Uterus (tissue), 4 donors: ENCODE results near the gene TMEM266. TPM values are rescaled to one million over a fixed set of nuclear protein-coding genes. Genes with fewer than 3 reads are reported as not detected.

Source experiments
- DNase-seq, 2 donors: peaks; one replicate each; pipeline ENCODE4 v3.0.0-alpha.2; 2019 to 2020
- H3K27ac ChIP-seq, 2 donors: fragments of 200-600 bp; sonication (generic); 1 replicate in 1 of 2; 2 replicates in 1 of 2; pipeline ENCODE4 v1.5.1; 2016 to 2018
- H3K27me3 ChIP-seq, 2 donors: fragments of 200-600 bp; sonication (generic); one replicate each; pipeline ENCODE4 v1.5.1; 2018 to 2019; ENCODE audit warnings: control low read depth in 1 of 2
- H3K36me3 ChIP-seq, 2 donors: fragments of 200-600 bp; sonication (generic); one replicate each; pipeline ENCODE4 v1.5.1; 2019; ENCODE audit warnings: control low read depth in 1 of 2
- H3K4me1 ChIP-seq, 2 donors: fragments of 200-600 bp; sonication (generic); one replicate each; pipeline ENCODE4 v1.5.1; 2018 to 2019; ENCODE audit warnings: control low read depth in 1 of 2
- H3K4me3 ChIP-seq, 2 donors: fragments of 200-600 bp; sonication (generic); 1 replicate in 1 of 2; 2 replicates in 1 of 2; pipeline ENCODE4 v1.5.1; 2018 to 2019; ENCODE audit warnings: mild to moderate bottlenecking in 1 of 2
- H3K9me3 ChIP-seq, 2 donors: fragments of 200-600 bp; sonication (generic); one replicate each; pipeline ENCODE4 v1.5.1; 2019; ENCODE audit warnings: control low read depth in 1 of 2
- CTCF ChIP-seq, 4 experiments: fragments of 200-600 bp in 2 of 4; fragments of 450-650 bp in 2 of 4; sonication (generic) in 2 of 4; IDR thresholded peaks; one replicate each; pipeline ENCODE4 v1.5.1; 2016 to 2019; ENCODE audit warnings: antibody characterized with exemption in 4 of 4, mild to moderate bottlenecking in 2 of 4, moderate library complexity in 1 of 4
- POLR2A ChIP-seq, 2 donors: fragments of 450-650 bp; IDR thresholded peaks; one replicate each; pipeline ENCODE4 v1.6.1; 2016; ENCODE audit warnings: antibody characterized with exemption in 2 of 2, mild to moderate bottlenecking in 1 of 2, moderate library complexity in 1 of 2
- intact Hi-C: fragments of 100-400 bp; cut with DNase I; formaldehyde crosslinking; loops from one replicate; pipeline ENCODE4 v1.15.1; 2023; ENCODE audit warnings: low total_unique reads
- total RNA-seq, 4 donors: library from RNA; depleted of rRNA in 3 of 4; stranded (reverse); fragments of >200 nt in 3 of 4; gene quantifications; one replicate each; pipeline versions ENCODE4 v1.1.0 to v1.2.4, GENCODE V29; 2014 to 2023
- donor health status: DM: yes; HTN: yes; CAD: no.

Gene TMEM266
- total RNA-seq, 4 donors from 2014 or later: 0.35 TPM; not detected in 3

- Histone ChIP-seq H3K27ac (no peak overlapping the region), H3K4me1 (no peaks in the 10 kb centered on the region), H3K4me3 (no peak overlapping the region), H3K9me3 (no peaks in the 10 kb centered on the region), H3K36me3 (no peaks in the 10 kb centered on the region), H3K27me3 (no peaks in the 10 kb centered on the region)
- intact Hi-C loops: no loop called here
- TF ChIP-seq POLR2A (IDR thresholded peaks at IDR 0.05) (no peak), CTCF (IDR thresholded peaks at IDR 0.05) (no peak)
- DNase-seq: no peak
Observed at GRCh38 chr15:76184650-76185035, 124.9 kb downstream of the TMEM266 start.

GRCh38 chr15:76185716-76186115, 125.9 kb downstream of the TMEM266 start:
- H3K4me1 ChIP-seq: no peaks in the 10 kb centered on the region
- no peak for TF ChIP-seq POLR2A (IDR thresholded peaks at IDR 0.05)
- TF ChIP-seq CTCF (IDR thresholded peaks at IDR 0.05): no peak
- no peak for DNase-seq
- no peaks in the 10 kb centered on the region for H3K27me3 ChIP-seq
- H3K9me3 ChIP-seq: no peaks in the 10 kb centered on the region
- H3K36me3 ChIP-seq: no peaks in the 10 kb centered on the region
- H3K4me3 ChIP-seq: no peak overlapping the region
- intact Hi-C loops: no loop called here
- no peak overlapping the region for H3K27ac ChIP-seq

GRCh38 chr15:76187163-76187562, 127.4 kb downstream of the TMEM266 start:
- no peaks in the 10 kb centered on the region for H3K4me1 ChIP-seq
- H3K9me3 ChIP-seq: no peaks in the 10 kb centered on the region
- intact Hi-C loops: no loop called here
- H3K27ac ChIP-seq: no peak overlapping the region
- H3K4me3 ChIP-seq: no peak overlapping the region
- no peak for DNase-seq
- TF ChIP-seq CTCF (IDR thresholded peaks at IDR 0.05) (no peak), POLR2A (IDR thresholded peaks at IDR 0.05) (no peak)
- H3K36me3 ChIP-seq: no peaks in the 10 kb centered on the region
- H3K27me3 ChIP-seq: no peaks in the 10 kb centered on the region

- H3K27me3 ChIP-seq: no peaks in the 10 kb centered on the region
Observed at GRCh38 chr15:76189106-76189505, 129.3 kb downstream of the TMEM266 start.

GRCh38 chr15:76190070-76190564, 130.3 kb downstream of the TMEM266 start:
- DNase-seq: no peak
- H3K36me3 ChIP-seq: no peaks in the 10 kb centered on the region
- intact Hi-C loops: no loop called here
- H3K4me1 ChIP-seq: no peaks in the 10 kb centered on the region
- H3K4me3 ChIP-seq: no peak overlapping the region
- TF ChIP-seq POLR2A (IDR thresholded peaks at IDR 0.05) (no peak), CTCF (IDR thresholded peaks at IDR 0.05) (no peak)
- H3K27me3 ChIP-seq: no peaks in the 10 kb centered on the region
- no peaks in the 10 kb centered on the region for H3K9me3 ChIP-seq
- no peak overlapping the region for H3K27ac ChIP-seq

More at GRCh38 chr15:76189106-76189505, 129.3 kb downstream of the TMEM266 start:
- no peak overlapping the region for H3K27ac ChIP-seq
- no peaks in the 10 kb centered on the region for H3K36me3 ChIP-seq
- intact Hi-C loops: no loop called here
- no peaks in the 10 kb centered on the region for H3K9me3 ChIP-seq
- TF ChIP-seq CTCF (IDR thresholded peaks at IDR 0.05) (no peak), POLR2A (IDR thresholded peaks at IDR 0.05) (no peak)
- H3K4me3 ChIP-seq: no peak overlapping the region
- no peak for DNase-seq
- H3K4me1 ChIP-seq: no peaks in the 10 kb centered on the region
